RPMI7951 (cell line): ENCODE measurements around the gene ADORA1. TPM values are rescaled to one million over a fixed set of nuclear protein-coding genes. Genes with fewer than 3 reads are reported as not detected.
A peak's percentile ranks its signal among the peaks of the same experiment; 100 is the strongest.

Experiments used
- DNase-seq: peaks from one replicate; pipeline ENCODE4 v3.0.0-alpha.2; 2012; ENCODE audit warnings: low read depth
- total RNA-seq: library from RNA; depleted of rRNA; stranded (reverse); fragments of >200 nt; shearing (Covaris generic); gene quantifications from 2 replicates; pipeline ENCODE4 v1.2.3, GENCODE V29; 2014; rRNA removed

The ADORA1 gene
- 15.0 and 16.6 TPM in 2 replicates for total RNA-seq

- peak; percentile 75 for DNase-seq
These were observed at the start of gene ADORA1 for GRCh38 chr1:203127666-203128430. TSS of gene ADORA1 (plus strand) at chr1:203127726. CDS start at chr1:203128842, 1,116 bp downstream.

- DNase-seq = no peak
These were observed 49.6 kb upstream of the ADORA1 start for GRCh38 chr1:203077956-203078355.

GRCh38 chr1:203078478-203078877, 49.0 kb upstream of the ADORA1 start:
- no peak for DNase-seq

- no peak for DNase-seq
These were observed 47.1 kb upstream of the ADORA1 start for GRCh38 chr1:203080456-203080855.

- DNase-seq = no peak
These were observed 45.9 kb upstream of the ADORA1 start for GRCh38 chr1:203081465-203082230.

- no peak for DNase-seq
These were observed 45.4 kb upstream of the ADORA1 start for GRCh38 chr1:203082231-203082505.

- no peak for DNase-seq
These were observed 44.7 kb upstream of the ADORA1 start for GRCh38 chr1:203082571-203083462.

- DNase-seq = no peak
These were observed 44.0 kb upstream of the ADORA1 start for GRCh38 chr1:203083463-203083921.

GRCh38 chr1:203084588-203085527, 42.7 kb upstream of the ADORA1 start:
- DNase-seq = no peak

- no peak for DNase-seq
These were observed 41.8 kb upstream of the ADORA1 start, which contains the start of gene MYOG for GRCh38 chr1:203085528-203086406. TSS of gene MYOG (minus strand) at chr1:203086012. CDS start at chr1:203085961, 51 bp downstream.

GRCh38 chr1:203086992-203087763, 40.3 kb upstream of the ADORA1 start:
- DNase-seq = no peak

- no peak for DNase-seq
These were observed 39.1 kb upstream of the ADORA1 start for GRCh38 chr1:203088441-203088840.

- DNase-seq = no peak
These were observed 38.4 kb upstream of the ADORA1 start for GRCh38 chr1:203089001-203089650.

GRCh38 chr1:203089651-203090045, 37.9 kb upstream of the ADORA1 start:
- DNase-seq = no peak

GRCh38 chr1:203090421-203091198, 36.9 kb upstream of the ADORA1 start:
- no peak for DNase-seq

- DNase-seq = no peak
These were observed 36.4 kb upstream of the ADORA1 start for GRCh38 chr1:203091199-203091477.

- no peak for DNase-seq
These were observed 35.7 kb upstream of the ADORA1 start for GRCh38 chr1:203091761-203092330.
